MM.1S (cell line): ENCODE results near the gene ZNF217.
"Not testable (repeated sequence)": the region's sequence is repeated elsewhere in the genome, so short reads cannot be mapped to it uniquely, and the experiment has no call there.

ENCODE experiments used
- DNase-seq: peaks from one replicate; pipeline ENCODE4 v3.0.0-alpha.2; 2015
- H2AFZ ChIP-seq: fragments of 300-600 bp; sonication (generic); 2 replicates; pipeline ENCODE4 v1.6.0; 2016; ENCODE audit warnings: antibody characterized with exemption, low read length
- H3F3A ChIP-seq: fragments of 300-600 bp; sonication (generic); 2 replicates; pipeline ENCODE4 v1.6.1; 2016; ENCODE audit warnings: mild to moderate bottlenecking, antibody characterized with exemption, low read length, moderate library complexity, mixed read lengths; ENCODE audit not compliant: insufficient read depth
- H3K27ac ChIP-seq: fragments of 300-600 bp; sonication (generic); 2 replicates; pipeline ENCODE4 v1.5.1; 2016; ENCODE audit warnings: mild to moderate bottlenecking, low read length
- H3K27me3 ChIP-seq: fragments of 300-600 bp; sonication (generic); replicated peaks from 2 replicates; pipeline ENCODE4 v1.6.0; 2016; ENCODE audit warnings: low read length; ENCODE audit not compliant: insufficient read depth
- H3K36me3 ChIP-seq: fragments of 300-600 bp; sonication (generic); replicated peaks from 2 replicates; pipeline ENCODE4 v1.6.1; 2016; ENCODE audit warnings: mild to moderate bottlenecking, low read length, mixed read lengths; ENCODE audit not compliant: insufficient read depth
- H3K4me1 ChIP-seq: fragments of 300-600 bp; sonication (generic); 2 replicates; pipeline ENCODE4 v1.6.1; 2016; ENCODE audit warnings: low read length, mixed read lengths
- H3K4me2 ChIP-seq: fragments of 300-600 bp; sonication (generic); 2 replicates; pipeline ENCODE4 v1.6.0; 2016; ENCODE audit warnings: low read depth, low read length
- H3K4me3 ChIP-seq: fragments of 300-600 bp; sonication (generic); 2 replicates; pipeline ENCODE4 v1.5.1; 2016; ENCODE audit warnings: low read length, mixed read lengths
- H3K79me2 ChIP-seq: fragments of 300-600 bp; sonication (generic); 2 replicates; pipeline ENCODE4 v1.6.1; 2016; ENCODE audit warnings: mixed run types, low read length, mixed read lengths
- H3K9ac ChIP-seq: fragments of 300-600 bp; sonication (generic); 2 replicates; pipeline ENCODE4 v1.6.1; 2016; ENCODE audit warnings: low read length, mixed read lengths
- H3K9me2 ChIP-seq: fragments of 300-600 bp; sonication (generic); replicated peaks from 2 replicates; pipeline ENCODE4 v1.6.1; 2016; ENCODE audit warnings: mild to moderate bottlenecking, low read length, mixed read lengths; ENCODE audit not compliant: insufficient read depth
- H3K9me3 ChIP-seq: fragments of 300-600 bp; sonication (generic); replicated peaks from 2 replicates; pipeline ENCODE4 v1.6.1; 2016; ENCODE audit warnings: mild to moderate bottlenecking, low read length, mixed read lengths; ENCODE audit not compliant: insufficient read depth
- H4K20me1 ChIP-seq: fragments of 300-600 bp; sonication (generic); 2 replicates; pipeline ENCODE4 v1.6.1; 2016; ENCODE audit warnings: mild to moderate bottlenecking, low read length, moderate library complexity, mixed read lengths; ENCODE audit not compliant: insufficient read depth
- EZH2 ChIP-seq: fragments of 300-600 bp; sonication (generic); optimal IDR thresholded peaks from 2 replicates; pipeline ENCODE3; 2017; ENCODE audit warnings: low read depth, mild to moderate bottlenecking, antibody characterized with exemption, low read length, mixed read lengths
- EZH2phosphoT487 ChIP-seq: fragments of 300-600 bp; sonication (generic); IDR thresholded peaks from 2 replicates; pipeline ENCODE4 v1.6.1; 2018; ENCODE audit warnings: antibody characterized with exemption, low read length
- TF ChIP-seq, protein P1 (sequence below): fragments of 300-600 bp; sonication (generic); IDR thresholded peaks from 2 replicates; pipeline ENCODE4 v1.5.1; 2016; ENCODE audit warnings: antibody characterized with exemption, low read length, mixed read lengths

ZNF217 gene

GRCh38 chr20:53628076-53628475 is 34.4 kb upstream of the ZNF217 start:
- H3K27ac ChIP-seq: no peak overlapping the region
- no peaks in the 10 kb centered on the region for H3K9me2 ChIP-seq
- H3K4me1 ChIP-seq: 0 out of 2 replicates have a peak, but pooled peaks cover 5% of the 10 kb centered on the region
- no peak for DNase-seq
- H3K4me2 ChIP-seq: no peak overlapping the region
- H3F3A ChIP-seq: peaks cover 12% of the 10 kb centered on the region
- H4K20me1 ChIP-seq: no peaks in the 10 kb centered on the region
- H3K9ac ChIP-seq: no peak overlapping the region
- TF ChIP-seq, protein P1, sequence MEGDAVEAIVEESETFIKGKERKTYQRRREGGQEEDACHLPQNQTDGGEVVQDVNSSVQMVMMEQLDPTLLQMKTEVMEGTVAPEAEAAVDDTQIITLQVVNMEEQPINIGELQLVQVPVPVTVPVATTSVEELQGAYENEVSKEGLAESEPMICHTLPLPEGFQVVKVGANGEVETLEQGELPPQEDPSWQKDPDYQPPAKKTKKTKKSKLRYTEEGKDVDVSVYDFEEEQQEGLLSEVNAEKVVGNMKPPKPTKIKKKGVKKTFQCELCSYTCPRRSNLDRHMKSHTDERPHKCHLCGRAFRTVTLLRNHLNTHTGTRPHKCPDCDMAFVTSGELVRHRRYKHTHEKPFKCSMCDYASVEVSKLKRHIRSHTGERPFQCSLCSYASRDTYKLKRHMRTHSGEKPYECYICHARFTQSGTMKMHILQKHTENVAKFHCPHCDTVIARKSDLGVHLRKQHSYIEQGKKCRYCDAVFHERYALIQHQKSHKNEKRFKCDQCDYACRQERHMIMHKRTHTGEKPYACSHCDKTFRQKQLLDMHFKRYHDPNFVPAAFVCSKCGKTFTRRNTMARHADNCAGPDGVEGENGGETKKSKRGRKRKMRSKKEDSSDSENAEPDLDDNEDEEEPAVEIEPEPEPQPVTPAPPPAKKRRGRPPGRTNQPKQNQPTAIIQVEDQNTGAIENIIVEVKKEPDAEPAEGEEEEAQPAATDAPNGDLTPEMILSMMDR: no peak
- TF ChIP-seq EZH2phosphoT487: no peak
- TF ChIP-seq EZH2: no peak
- no peaks in the 10 kb centered on the region for H3K79me2 ChIP-seq
- no peaks in the 10 kb centered on the region for H3K36me3 ChIP-seq
- no peak overlapping the region for H3K4me3 ChIP-seq
- no peaks in the 10 kb centered on the region for H3K27me3 ChIP-seq
- no peaks in the 10 kb centered on the region for H3K9me3 ChIP-seq
- H2AFZ ChIP-seq: no peak overlapping the region

- H3K79me2 ChIP-seq, H3K9me2 ChIP-seq, H3K4me3 ChIP-seq, H3K4me2 ChIP-seq, H3K9me3 ChIP-seq, H4K20me1 ChIP-seq, H3K27ac ChIP-seq, H2AFZ ChIP-seq, H3K27me3 ChIP-seq, H3K36me3 ChIP-seq, H3K9ac ChIP-seq, DNase-seq: not testable (repeated sequence)
- Histone ChIP-seq H3F3A (peaks cover 22% of the 10 kb centered on the region), H3K4me1 (peaks cover 15% of the 10 kb centered on the region)
Observed at GRCh38 chr20:53627001-53627400, 33.4 kb upstream of the ZNF217 start.

GRCh38 chr20:53626584-53626983 is 32.9 kb upstream of the ZNF217 start:
- no peak for DNase-seq
- Histone ChIP-seq H3F3A (peaks cover 26% of the 10 kb centered on the region), H3K4me3 (no peak overlapping the region), H3K79me2 (no peaks in the 10 kb centered on the region), H2AFZ (no peak overlapping the region), H3K27me3 (no peaks in the 10 kb centered on the region), H3K9me2 (no peaks in the 10 kb centered on the region), H3K36me3 (no peaks in the 10 kb centered on the region), H3K4me1 (peaks cover 19% of the 10 kb centered on the region), H3K9ac (no peak overlapping the region), H4K20me1 (no peaks in the 10 kb centered on the region), H3K4me2 (no peak overlapping the region), H3K27ac (no peak overlapping the region), H3K9me3 (no peaks in the 10 kb centered on the region)
- TF ChIP-seq, protein P1: no peak
- no peak for TF ChIP-seq EZH2
- TF ChIP-seq EZH2phosphoT487: no peak

DNA sequence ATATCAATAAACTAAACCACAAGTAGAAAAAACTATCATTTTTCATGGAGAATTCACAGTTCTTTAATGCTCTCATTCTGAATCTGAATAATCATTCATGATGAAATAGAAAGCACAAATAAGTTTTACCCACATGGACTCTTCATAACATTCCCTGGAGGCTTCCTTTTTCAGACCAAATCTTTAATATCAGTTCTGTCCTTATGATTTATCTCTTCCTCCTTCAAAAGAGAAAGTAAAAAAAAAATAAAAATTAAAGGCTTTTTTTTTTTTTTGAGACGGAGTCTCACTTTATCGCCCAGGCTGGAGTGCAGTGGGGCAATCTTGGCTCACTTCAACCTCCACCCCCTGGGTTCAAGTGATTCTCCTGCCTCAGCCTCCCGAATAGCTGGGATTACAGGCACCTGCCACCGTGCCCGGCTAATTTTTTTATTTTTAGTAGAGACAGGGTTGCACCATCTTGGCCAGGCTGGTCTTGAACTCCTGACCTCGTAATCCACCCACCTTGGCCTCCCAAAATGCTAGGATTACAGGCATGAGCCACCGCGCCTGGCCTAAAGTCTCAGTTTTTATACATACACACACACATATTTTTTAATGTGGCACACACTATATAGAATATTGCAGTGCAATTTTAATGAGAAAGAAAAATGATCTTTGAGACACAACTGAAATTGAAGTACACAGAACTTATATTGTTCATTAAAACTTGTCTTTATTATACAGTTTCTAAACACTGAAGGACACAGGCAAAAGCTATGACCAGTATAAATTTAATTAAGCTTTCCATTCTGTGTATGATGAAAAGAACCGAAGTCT is 31.9 kb upstream of the ZNF217 start:
- H3K4me2 ChIP-seq: no peak overlapping the region

GRCh38 chr20:53624927-53625250 is 31.2 kb upstream of the ZNF217 start:
- not testable (repeated sequence) for H3K4me2 ChIP-seq, H3K79me2 ChIP-seq

More for the DNA sequence above, 31.9 kb upstream of the ZNF217 start:
- no peak for TF ChIP-seq EZH2
- TF ChIP-seq EZH2phosphoT487: no peak
- TF ChIP-seq, protein P1: no peak
- H3K36me3 ChIP-seq: no peaks in the 10 kb centered on the region
- H3K9me2 ChIP-seq: no peaks in the 10 kb centered on the region
- H2AFZ ChIP-seq: no peak overlapping the region
- no peaks in the 10 kb centered on the region for H4K20me1 ChIP-seq
- peaks cover 31% of the 10 kb centered on the region for H3F3A ChIP-seq
- no peaks in the 10 kb centered on the region for H3K9me3 ChIP-seq
- no peaks in the 10 kb centered on the region for H3K27me3 ChIP-seq
- H3K9ac ChIP-seq: no peak overlapping the region
- H3K4me1 ChIP-seq: peaks cover 27% of the 10 kb centered on the region
- DNase-seq: no peak
- H3K79me2 ChIP-seq: no peaks in the 10 kb centered on the region
- H3K4me3 ChIP-seq: no peak overlapping the region
- no peak overlapping the region for H3K27ac ChIP-seq

More at GRCh38 chr20:53624927-53625250, 31.2 kb upstream of the ZNF217 start:
- DNase-seq, H3K9ac ChIP-seq, H3K4me3 ChIP-seq, H2AFZ ChIP-seq, H3K27me3 ChIP-seq, H3K27ac ChIP-seq, H4K20me1 ChIP-seq, H3K9me3 ChIP-seq, H3K9me2 ChIP-seq, H3K36me3 ChIP-seq: not testable (repeated sequence)
- Histone ChIP-seq H3F3A (peaks cover 31% of the 10 kb centered on the region), H3K4me1 (peaks cover 27% of the 10 kb centered on the region)
